OCI-LY7 (cell line): ENCODE measurements around the gene BACE1.

Experiments
- CTCF ChIP-seq: fragments of 200-600 bp; sonication (generic); conservative IDR thresholded peaks from 2 replicates; pipeline ENCODE4 v1.5.1; 2014; ENCODE audit warnings: mild to moderate bottlenecking, antibody characterized with exemption, low read length, moderate library complexity, mixed read lengths
- EZH2phosphoT487 ChIP-seq: fragments of 200-600 bp; sonication (generic); IDR thresholded peaks from 2 replicates; pipeline ENCODE4 v1.6.1; 2018; ENCODE audit warnings: low read depth, borderline replicate concordance, mild to moderate bottlenecking, mixed run types, antibody characterized with exemption, low read length, moderate library complexity, mixed read lengths

GRCh38 chr11:117337076-117337475 lies 21.0 kb upstream of the BACE1 start:
- TF ChIP-seq CTCF (no peak), EZH2phosphoT487 (no peak)
